HG02885 (cell line): ENCODE data around the gene SELENOM.
"Not testable (repeated sequence)": the region's sequence is repeated elsewhere in the genome, so short reads cannot be mapped to it uniquely, and the experiment has no call there.

ENCODE experiments used
- ATAC-seq: cut with Tn5 transposase; IDR thresholded peaks from one replicate; pipeline ENCODE4 v1.9.1; 2021; ENCODE audit warnings: mild to moderate bottlenecking; ENCODE audit not compliant: unreplicated experiment, poor library complexity

SELENOM gene

GRCh38 chr22:31081963-31082605, 25.3 kb downstream of the SELENOM start:
- no peak for ATAC-seq

DNA sequence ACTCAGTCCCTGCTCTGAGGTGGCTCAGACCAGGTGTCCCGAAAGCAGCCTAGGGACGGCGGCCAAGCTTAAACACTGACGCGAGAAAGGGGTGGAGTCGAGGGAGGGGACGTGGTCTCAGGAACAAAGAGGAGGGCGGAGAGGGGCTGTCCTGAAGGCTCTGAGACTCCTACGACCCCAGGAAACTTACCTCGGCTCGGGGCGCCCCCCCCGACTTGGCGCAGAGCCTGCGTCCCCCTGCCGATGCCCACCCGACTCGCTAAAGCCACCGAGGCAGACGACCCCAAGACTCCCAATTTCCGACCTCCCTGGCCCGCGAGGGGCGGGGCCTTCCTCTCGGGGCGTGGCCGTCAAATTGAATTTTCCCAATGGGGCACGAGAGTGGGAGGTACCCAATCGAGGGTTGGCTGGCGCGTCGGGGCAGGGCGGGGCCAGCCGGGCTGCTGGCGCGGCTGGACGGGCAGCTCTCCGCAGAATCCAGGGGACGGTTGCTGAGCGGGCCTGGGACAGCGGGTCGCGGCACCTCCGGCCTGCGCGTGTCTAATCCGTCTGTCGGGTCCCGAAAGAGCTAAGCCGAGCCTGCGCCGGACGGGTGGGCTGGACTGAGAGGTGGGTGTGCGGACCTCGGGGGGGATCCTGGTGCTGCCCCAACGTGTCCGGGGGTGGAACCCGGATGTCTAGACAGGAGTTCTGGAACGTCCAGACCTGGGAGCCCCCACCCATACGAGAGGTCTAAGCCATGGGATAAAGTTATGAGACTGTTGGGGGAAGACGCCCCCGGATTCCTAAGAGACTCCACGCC, 26.3 kb downstream of the SELENOM start, which contains the start of gene SMTN:
Gene SMTN, plus strand, starts transcription at position 471 of the 802 bp plus-strand sequence. CDS start 1,941 bp downstream, outside the sequence.
- ATAC-seq: peak; percentile 71

- ATAC-seq: no peak
Observed at GRCh38 chr22:31080164-31080847, 27.1 kb downstream of the SELENOM start.

GRCh38 chr22:31079095-31079642, 28.2 kb downstream of the SELENOM start:
- ATAC-seq: no peak

GRCh38 chr22:31078389-31078788, 29.0 kb downstream of the SELENOM start:
- not testable (repeated sequence) for ATAC-seq

DNA sequence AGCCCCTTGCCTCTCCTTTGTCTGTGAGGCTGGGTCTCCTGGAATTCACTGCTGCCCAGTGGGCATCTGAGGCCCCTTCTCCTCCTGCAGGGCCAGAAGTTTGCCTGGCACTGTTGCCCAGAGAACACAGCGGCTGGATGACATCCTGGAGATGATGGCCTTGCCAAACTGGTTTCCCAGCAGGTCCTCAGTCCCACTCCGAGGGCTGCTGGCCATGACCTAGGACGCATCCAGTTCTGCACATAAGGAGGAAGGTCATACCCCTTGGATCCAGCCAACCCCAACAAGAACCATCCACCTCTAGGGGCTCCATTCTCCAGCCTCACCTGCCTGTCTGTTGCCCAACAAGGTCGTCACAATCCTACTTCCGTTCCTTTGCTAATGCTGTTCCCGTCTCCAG, 29.7 kb downstream of the SELENOM start:
- no peak for ATAC-seq

- no peak for ATAC-seq
Observed at GRCh38 chr22:31075961-31076360, 31.4 kb downstream of the SELENOM start.

GRCh38 chr22:31073545-31074145, 33.7 kb downstream of the SELENOM start:
- ATAC-seq: not testable (repeated sequence)

GRCh38 chr22:31073125-31073524, 34.2 kb downstream of the SELENOM start:
- not testable (repeated sequence) for ATAC-seq

- ATAC-seq: not testable (repeated sequence)
Observed at GRCh38 chr22:31069691-31070314, 37.6 kb downstream of the SELENOM start.

GRCh38 chr22:31068970-31069369, 38.4 kb downstream of the SELENOM start:
- ATAC-seq: no peak

DNA sequence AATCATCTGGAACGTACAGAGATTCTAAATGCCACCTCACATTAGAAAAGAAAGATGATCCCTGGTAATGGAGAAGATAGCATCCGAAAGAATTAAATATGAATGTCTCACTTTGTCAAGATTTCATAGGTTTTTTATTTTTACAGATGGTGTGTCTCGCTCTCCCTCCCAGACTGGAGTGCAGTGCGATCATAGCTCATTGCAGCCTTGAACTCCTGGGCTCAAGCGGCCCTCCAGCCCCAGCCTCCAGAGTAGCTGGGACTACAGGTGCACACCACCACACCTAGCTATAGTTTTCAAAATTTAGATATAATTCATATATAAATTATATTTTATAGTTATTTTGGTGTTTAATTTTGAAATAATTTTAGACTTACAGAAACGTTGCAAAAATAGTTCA, 43.0 kb downstream of the SELENOM start:
- no peak for ATAC-seq

DNA sequence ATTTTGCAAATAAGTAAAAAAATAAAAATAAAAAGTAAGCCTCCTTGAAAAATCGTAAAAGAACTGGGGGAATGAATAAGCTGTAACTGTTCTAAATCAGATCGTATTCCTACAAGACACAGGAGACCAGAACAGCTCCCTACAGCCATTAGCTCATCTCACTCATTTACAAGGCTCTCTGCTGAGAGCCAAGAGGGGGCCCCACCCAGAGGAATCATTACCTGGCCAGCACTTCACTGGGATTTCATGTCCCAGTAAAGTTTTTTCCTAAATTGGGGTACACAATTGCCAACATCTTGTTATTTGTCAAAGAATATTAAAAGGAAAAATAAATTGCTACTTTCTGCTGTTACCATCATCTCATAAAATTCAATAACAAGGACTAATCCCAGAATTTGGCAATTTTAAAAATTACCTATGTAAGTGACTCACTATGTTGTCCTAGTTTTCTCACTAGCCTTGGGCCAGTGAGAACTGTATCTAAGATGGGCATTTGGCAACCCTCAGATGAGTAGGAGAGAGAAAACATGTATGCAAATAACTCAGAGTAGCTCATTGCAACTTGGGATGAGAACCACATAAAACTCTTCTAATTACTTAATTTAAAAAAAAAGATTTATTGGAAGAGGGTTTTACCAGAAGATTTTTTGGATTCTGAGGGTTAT, 44.7 kb downstream of the SELENOM start:
- no peak for ATAC-seq

- not testable (repeated sequence) for ATAC-seq
Observed at GRCh38 chr22:31059663-31060062, 47.7 kb downstream of the SELENOM start.

GRCh38 chr22:31056986-31057599, 50.3 kb downstream of the SELENOM start:
- ATAC-seq: no peak

GRCh38 chr22:31055635-31056159, 51.7 kb downstream of the SELENOM start:
- no peak for ATAC-seq

- ATAC-seq: no peak
Observed at GRCh38 chr22:31055117-31055634, 52.2 kb downstream of the SELENOM start.
